Lower leg skin (tissue), 4 donors: ENCODE measurements around the gene FILIP1. TPM values are rescaled to one million over a fixed set of nuclear protein-coding genes. Genes with fewer than 3 reads are reported as not detected.

Experiments
- DNase-seq, 2 donors: peaks; one replicate each; pipeline ENCODE4 v3.0.0-alpha.2; 2019; ENCODE audit warnings: low spot score in 2 of 2
- H3K4me3 ChIP-seq: fragments of 200-600 bp; sonication (generic); 2 replicates; pipeline ENCODE4 v1.5.1; 2017; ENCODE audit warnings: mild to moderate bottlenecking, low read depth; ENCODE audit not compliant: poor library complexity, severe bottlenecking
- CTCF ChIP-seq, 3 donors: fragments of 450-650 bp; IDR thresholded peaks; one replicate each; pipeline ENCODE4 v1.5.1; 2016; ENCODE audit warnings: antibody characterized with exemption in 3 of 3, mild to moderate bottlenecking in 3 of 3, moderate library complexity in 2 of 3
- POLR2A ChIP-seq, 2 donors: fragments of 450-650 bp; IDR thresholded peaks; one replicate each; pipeline ENCODE4 v1.6.1; 2016 to 2017; ENCODE audit warnings: antibody characterized with exemption in 2 of 2, mild to moderate bottlenecking in 1 of 2, moderate library complexity in 1 of 2
- WGBS, 2 donors: methylation state at CpG; one replicate each; pipeline ENCODE4 v1.1.5; 2018; 5-methylcytosine and 5-hydroxymethylcytosine counted together
- intact Hi-C: fragments of 100-400 bp; cut with DNase I; formaldehyde crosslinking; loops from one replicate; pipeline ENCODE4 v1.15.0; 2023; ENCODE audit warnings: low total_unique reads
- total RNA-seq, 4 donors: library from RNA; depleted of rRNA; stranded (reverse); fragments of >200 nt; gene quantifications; one replicate each; pipeline ENCODE4 v1.1.0, GENCODE V29; 2016

FILIP1 gene
- total RNA-seq, 4 donors from 2014 or later: 0.38 to 1.6 (median 0.92) TPM

DNA sequence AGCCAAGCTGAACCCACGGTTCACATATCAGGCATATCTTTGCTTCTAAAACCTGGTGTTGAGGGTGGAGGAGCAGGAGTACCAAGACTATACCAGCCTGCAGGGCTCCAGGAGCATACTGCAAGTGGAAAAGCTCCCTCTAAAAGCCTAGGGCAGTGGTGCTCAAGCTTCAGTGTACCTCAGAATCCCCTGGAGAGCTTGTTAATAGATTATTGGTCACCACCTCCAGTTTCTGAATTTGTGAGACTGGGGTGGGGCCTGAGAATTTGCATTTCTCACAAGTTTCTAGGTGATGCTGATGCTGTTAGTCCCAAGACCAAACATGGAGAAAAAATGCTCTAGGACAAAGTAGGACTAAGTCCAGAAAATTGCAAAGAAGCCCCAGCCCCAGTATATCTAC, 65.4 kb downstream of the FILIP1 start:
- 44 to 72% methylated on average over 1 of the region's 1 CpG for WGBS, 2 donors
- H3K4me3 ChIP-seq: no peak overlapping the region
- no peak for TF ChIP-seq POLR2A (IDR thresholded peaks at IDR 0.05)
- TF ChIP-seq CTCF (IDR thresholded peaks at IDR 0.05): no peak
- no peak for DNase-seq
- intact Hi-C loops: no loop called here

DNA sequence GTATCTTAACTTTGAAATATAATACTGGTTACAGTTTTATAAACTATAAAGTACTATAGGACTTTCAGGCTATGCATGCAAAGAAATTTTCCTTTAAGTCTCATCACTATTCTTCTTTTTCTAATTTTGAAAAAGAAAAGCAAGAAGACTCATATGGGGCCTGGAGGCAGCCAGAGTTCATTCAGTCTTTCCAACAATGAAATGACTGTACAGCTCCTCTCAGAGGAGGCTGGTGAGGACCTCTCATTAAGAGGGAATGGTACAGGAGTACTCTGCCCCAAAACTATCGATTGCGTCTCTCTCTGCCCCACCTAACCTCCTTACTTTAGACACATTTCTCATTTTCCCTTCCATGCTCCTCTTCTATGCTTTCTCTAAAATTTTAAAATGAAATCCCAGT, 66.3 kb downstream of the FILIP1 start:
- DNase-seq: no peak
- H3K4me3 ChIP-seq: no peak overlapping the region
- WGBS, 2 donors: 94 to 97% methylated on average over 2 of the region's 2 CpGs
- intact Hi-C loops: no loop called here
- TF ChIP-seq POLR2A (IDR thresholded peaks at IDR 0.05): no peak
- no peak for TF ChIP-seq CTCF (IDR thresholded peaks at IDR 0.05)

GRCh38 chr6:75424618-75425548, 68.7 kb downstream of the FILIP1 start:
- no peak for TF ChIP-seq POLR2A (IDR thresholded peaks at IDR 0.05)
- TF ChIP-seq CTCF (IDR thresholded peaks at IDR 0.05): no peak
- H3K4me3 ChIP-seq: no peak overlapping the region
- intact Hi-C loops: no loop called here
- WGBS, 2 donors: 43 to 53% methylated on average over 4 of the region's 4 CpGs
- no peak for DNase-seq

DNA sequence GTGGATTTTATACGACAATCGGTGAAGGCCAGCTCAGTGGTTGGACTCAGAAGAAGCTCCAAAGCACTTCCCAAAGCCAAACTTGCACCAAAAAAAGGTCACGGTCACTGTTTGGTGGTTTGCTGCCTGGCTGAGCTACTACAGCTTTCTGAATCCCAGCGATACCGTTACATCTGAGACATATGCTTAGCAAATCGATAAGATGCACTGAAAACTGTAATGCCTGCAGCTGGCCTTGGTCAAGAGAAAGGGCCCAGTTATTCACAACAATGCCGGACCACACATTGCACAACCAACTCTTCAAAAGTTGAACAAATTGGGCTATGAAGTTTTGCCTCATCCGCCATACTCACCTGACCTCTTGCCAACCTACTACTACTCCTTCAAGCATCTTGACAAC, 70.2 kb downstream of the FILIP1 start:
- 95% methylated on average over 8 of the region's 8 CpGs for WGBS, 2 donors
- TF ChIP-seq POLR2A (IDR thresholded peaks at IDR 0.05): no peak
- TF ChIP-seq CTCF (IDR thresholded peaks at IDR 0.05): no peak
- H3K4me3 ChIP-seq: no peak overlapping the region
- no peak for DNase-seq
- intact Hi-C loops: no loop called here

DNA sequence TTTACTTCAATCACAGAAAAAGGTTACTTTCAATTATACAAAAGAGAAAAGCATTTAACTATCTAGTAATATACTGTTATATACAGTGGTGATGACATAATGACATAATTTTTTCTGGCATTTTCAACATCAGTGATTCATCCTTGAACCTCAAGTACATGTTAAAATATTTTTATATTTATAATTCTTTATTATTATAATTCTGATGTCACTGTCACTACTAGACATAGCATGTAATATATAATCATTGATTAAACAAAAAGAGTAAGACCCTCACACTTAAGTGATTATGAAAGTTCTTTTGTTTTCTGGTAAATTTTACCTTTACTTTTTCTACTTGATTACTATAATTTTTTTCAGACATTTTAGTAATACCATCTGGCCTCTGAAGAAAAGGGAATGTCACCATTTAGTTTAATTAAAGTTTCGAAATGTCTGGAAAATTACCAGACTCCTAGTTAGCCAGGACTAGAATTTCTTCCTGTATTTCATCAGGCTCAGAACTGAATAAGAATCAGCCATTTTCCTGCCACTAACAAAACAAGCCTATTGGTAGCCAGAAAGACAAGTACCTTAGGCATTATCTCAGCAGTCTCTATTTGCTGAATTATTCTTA, 71.5 kb downstream of the FILIP1 start:
- DNase-seq: no peak
- 25 to 30% methylated on average over 1 of the region's 1 CpG for WGBS, 2 donors
- TF ChIP-seq POLR2A (IDR thresholded peaks at IDR 0.05) (no peak), CTCF (IDR thresholded peaks at IDR 0.05) (no peak)
- intact Hi-C loops: no loop called here
- H3K4me3 ChIP-seq: no peak overlapping the region
